Upper lobe of left lung (tissue), 4 donors: ENCODE measurements around the gene CCDC198.

ENCODE experiments used
- CTCF ChIP-seq, 6 experiments: fragments of 450-650 bp in 4 of 6; fragments of 200-600 bp in 2 of 6; sonication (generic) in 2 of 6; IDR thresholded peaks; one replicate each; pipeline ENCODE4 v1.5.1; 2016 to 2019; ENCODE audit warnings: antibody characterized with exemption in 6 of 6
- EP300 ChIP-seq, 4 donors: sonication (generic); formaldehyde crosslinking; IDR thresholded peaks; one replicate each; pipeline ENCODE4 v1.5.1; 2017; ENCODE audit warnings: antibody characterized with exemption in 4 of 4, control low read depth in 2 of 4
- POLR2A ChIP-seq, 4 donors: fragments of 450-650 bp; IDR thresholded peaks; one replicate each; pipeline ENCODE4 v1.5.1; 2016 to 2017; ENCODE audit warnings: antibody characterized with exemption in 4 of 4, mild to moderate bottlenecking in 2 of 4
- POLR2AphosphoS5 ChIP-seq, 2 donors: sonication (generic); formaldehyde crosslinking; IDR thresholded peaks; one replicate each; pipeline ENCODE4 v1.5.1; 2017; ENCODE audit warnings: antibody characterized with exemption in 2 of 2

DNA sequence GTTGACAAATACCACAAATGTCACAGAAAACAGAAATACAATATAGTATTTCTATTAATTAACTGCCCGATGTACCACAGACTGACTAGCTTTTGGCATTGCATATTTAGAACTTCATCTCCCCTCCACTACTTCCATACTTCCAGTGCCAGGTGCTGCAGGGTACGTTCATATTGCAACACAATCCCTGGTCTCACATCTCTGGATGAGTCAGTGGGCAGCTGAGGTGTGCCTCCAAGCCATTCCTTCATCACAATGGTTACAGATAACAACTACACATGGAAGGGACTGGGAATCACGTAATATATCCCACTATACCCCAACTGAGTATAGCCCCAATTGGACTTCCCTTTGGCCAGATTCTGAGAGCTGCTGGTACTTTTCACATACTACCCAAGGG, 31.1 kb downstream of the CCDC198 start:
- TF ChIP-seq EP300 (IDR thresholded peaks at IDR 0.05) = no peak
- TF ChIP-seq CTCF (IDR thresholded peaks at IDR 0.05) = no peak
- TF ChIP-seq POLR2AphosphoS5 (IDR thresholded peaks at IDR 0.05) = no peak
- no peak for TF ChIP-seq POLR2A (IDR thresholded peaks at IDR 0.05)
